Measurements from ENCODE around the gene TAAR5.
"Not testable (repeated sequence)": the region's sequence is repeated elsewhere in the genome, so short reads cannot be mapped to it uniquely, and the experiment has no call there.

TAAR5 gene, protein sequence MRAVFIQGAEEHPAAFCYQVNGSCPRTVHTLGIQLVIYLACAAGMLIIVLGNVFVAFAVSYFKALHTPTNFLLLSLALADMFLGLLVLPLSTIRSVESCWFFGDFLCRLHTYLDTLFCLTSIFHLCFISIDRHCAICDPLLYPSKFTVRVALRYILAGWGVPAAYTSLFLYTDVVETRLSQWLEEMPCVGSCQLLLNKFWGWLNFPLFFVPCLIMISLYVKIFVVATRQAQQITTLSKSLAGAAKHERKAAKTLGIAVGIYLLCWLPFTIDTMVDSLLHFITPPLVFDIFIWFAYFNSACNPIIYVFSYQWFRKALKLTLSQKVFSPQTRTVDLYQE

GRCh38 chr6:132589454-132589853 lies at the start of gene TAAR5:
TAAR5 (minus strand) TSS chr6:132589741; CDS start chr6:132589686, 55 bp downstream.
- no peak for DNase-seq

DNA sequence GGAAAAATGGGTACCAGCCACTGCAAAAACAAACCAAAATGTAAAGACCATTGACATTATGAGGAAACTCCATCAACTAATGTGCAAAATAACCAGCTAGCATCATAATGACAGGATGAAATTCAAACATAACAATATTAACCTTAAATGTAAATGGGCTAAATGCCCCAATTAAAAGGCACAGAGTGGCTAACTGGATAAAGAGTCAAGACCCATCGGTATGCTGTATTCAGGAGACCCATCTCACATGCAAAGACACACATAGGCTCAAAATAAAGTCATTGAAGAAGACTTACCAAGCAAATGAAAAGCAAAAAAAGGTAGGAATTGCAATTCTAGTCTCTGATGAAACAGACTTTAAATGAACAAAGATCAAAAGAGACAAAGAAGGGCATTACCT lies 47.6 kb upstream of the TAAR5 start:
- not testable (repeated sequence) for DNase-seq

DNA sequence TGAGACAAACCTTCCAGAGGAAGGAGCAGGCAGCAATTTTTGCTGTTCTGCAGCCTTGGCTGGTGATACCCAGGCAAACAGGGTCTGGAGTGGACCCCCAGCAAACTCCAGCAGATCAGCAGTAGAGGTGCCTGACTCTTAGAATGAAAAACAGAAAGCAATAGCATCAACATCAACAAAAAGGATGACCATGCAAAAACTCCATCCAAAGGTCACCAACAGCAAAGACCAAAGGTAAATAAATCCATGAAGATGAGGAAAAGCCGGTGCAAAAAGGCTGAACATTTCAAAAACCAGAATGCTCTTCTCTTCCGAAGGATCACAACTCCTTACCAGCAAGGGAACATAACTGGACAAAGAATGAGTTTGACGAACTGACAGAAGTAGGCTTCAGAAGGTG lies 46.4 kb upstream of the TAAR5 start:
- not testable (repeated sequence) for DNase-seq

- not testable (repeated sequence) for DNase-seq
These were observed 45.7 kb upstream of the TAAR5 start for GRCh38 chr6:132635288-132635687.

- DNase-seq, result no peak
These were observed 45.3 kb upstream of the TAAR5 start for GRCh38 chr6:132634796-132635195.

GRCh38 chr6:132633362-132633761 lies 43.8 kb upstream of the TAAR5 start:
- no peak for DNase-seq

DNA sequence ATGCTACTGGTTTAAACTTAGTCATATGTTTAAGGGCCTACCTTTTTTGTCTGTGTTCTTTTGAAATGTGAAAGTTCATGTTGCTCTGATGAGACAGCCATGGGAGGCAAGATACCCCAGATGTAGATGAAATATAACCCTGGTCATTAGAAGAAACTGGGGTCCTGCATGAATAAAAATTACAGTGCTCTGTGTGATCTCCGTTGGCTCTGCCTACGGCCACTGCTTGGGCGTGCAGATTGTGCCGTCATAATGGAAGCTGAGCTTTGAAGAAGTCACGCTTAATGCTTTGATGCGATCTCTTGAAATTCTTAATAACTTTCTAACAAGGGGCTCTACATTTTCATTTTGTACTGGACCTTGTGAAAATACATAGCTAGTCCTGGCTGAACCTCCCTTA lies 34.6 kb upstream of the TAAR5 start, which contains the start of gene TAAR2:
Gene TAAR2 (minus strand): TSS at position 101 of the 400 bp plus-strand sequence. CDS start 0 bp downstream, at position 101.
- no peak for DNase-seq

- no peak for DNase-seq
These were observed 33.7 kb upstream of the TAAR5 start for GRCh38 chr6:132623106-132623845.

- no peak for DNase-seq
These were observed 27.1 kb upstream of the TAAR5 start for GRCh38 chr6:132616677-132617076.

GRCh38 chr6:132614554-132614953 lies 25.0 kb upstream of the TAAR5 start:
- DNase-seq, result no peak

DNA sequence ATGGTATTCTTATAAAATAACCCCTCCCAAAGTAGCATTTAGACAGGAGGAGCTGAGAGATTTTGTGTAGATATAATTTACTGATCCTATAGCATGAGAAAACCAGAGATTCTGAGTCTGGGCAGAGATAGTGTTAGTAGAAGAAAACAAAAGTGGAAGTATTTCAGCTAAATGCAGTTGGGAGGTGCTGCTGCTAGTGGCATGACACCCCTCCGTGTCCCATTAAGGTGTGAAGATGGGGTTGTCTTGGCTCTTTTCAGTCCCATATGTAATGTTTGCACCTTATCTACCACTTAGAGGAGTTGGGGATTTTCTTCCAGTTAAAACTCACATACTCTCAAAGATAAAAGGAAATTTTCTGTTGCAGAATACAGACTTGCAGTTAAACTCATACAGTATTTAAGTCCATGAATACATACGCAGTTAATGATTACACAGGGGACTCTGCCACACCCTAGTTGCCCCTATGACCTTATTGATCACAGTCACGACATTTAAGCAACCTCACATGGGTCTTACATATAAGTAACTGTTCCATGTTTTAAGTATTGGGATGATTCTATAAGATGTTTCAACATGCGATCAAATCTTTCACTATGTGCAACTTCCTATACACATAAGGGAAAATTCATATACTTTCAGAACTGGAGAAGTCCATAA lies 23.0 kb upstream of the TAAR5 start:
- DNase-seq, result no peak

- no peak for DNase-seq
These were observed 22.1 kb upstream of the TAAR5 start for GRCh38 chr6:132611616-132612015.

DNA sequence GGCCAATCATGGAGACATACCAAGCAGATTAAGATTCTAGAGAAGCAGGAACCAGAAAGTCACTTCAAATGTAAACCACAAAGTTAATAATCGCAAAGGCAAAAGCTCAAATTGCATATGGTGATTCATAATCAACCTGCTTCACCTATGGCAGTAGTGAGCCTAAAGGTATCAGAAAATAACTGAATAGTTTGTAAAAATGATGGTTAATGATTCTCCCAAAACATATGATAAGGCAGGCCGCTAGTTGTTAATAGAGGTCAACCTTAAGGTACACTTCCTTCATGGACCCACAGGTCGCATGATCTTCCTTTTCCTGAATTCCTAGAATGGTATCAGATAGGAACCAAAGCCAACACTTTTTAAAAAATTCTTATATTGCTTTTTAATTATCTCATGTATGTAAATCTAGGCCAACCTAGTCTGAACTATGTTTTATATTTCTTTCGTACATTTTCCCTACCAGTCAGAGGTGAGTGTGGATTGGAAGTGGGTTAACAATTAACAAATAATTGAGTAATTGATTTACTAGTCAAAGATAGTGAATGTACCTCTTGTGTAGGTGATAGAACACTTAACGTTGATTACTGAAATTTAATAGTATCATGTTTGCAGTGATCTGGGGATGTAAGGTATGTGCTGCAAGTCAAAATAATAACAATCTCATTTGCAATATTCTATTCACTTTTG lies 18.1 kb upstream of the TAAR5 start:
- DNase-seq, result no peak

GRCh38 chr6:132604635-132605152 lies 15.2 kb upstream of the TAAR5 start:
- no peak for DNase-seq

DNA sequence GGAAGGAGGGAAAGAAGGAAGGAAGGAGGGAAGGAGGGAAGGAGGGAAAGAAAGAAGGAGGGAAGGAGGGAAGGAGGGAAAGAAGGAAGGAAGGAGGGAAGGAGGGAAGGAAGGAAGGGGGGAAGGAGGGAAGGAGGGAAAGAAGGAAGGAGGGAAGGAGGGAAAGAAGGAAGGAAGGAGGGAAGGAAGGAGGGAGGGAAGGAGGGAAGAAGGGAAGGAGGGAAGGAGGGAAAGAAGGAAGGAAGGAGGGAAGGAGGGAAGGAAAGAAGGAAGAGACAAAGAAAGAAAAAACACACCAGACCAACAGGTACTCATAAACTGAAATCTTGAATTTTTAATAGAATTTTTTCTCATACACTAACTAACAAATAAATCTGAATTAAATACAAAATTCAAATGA lies 11.4 kb upstream of the TAAR5 start:
- not testable (repeated sequence) for DNase-seq

GRCh38 chr6:132598473-132598872 lies 8.9 kb upstream of the TAAR5 start:
- DNase-seq, result peak in 1 of 2 experiments; percentile 20

- DNase-seq, result no peak
These were observed 6.7 kb upstream of the TAAR5 start for GRCh38 chr6:132596201-132596600.

GRCh38 chr6:132592855-132593254 lies 3.3 kb upstream of the TAAR5 start:
- no peak for DNase-seq

GRCh38 chr6:132590362-132590761 lies 821 bp upstream of the TAAR5 start:
- peak in 1 of 2 experiments; percentile 6 for DNase-seq

- no peak for DNase-seq
These were observed 2.1 kb downstream of the TAAR5 start for GRCh38 chr6:132587424-132587823.

DNA sequence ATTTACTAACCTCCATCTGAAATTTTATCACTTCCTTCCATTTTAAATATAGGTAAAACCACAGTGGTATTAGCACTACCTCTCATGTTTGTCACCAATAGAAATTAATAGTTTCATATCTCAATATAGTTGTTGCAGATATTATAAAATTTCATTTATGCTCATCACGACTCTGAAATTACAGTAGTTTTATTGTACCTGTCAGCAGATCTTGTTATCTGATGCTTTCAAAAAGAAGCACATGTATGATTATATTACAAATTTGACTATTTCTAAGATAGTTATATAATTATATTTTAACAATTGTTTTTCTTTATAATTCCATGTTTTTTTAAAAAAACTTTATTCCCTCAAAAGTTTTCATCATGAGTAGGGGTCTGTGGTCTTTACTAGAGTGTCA lies 4.8 kb downstream of the TAAR5 start:
- DNase-seq, result no peak

DNA sequence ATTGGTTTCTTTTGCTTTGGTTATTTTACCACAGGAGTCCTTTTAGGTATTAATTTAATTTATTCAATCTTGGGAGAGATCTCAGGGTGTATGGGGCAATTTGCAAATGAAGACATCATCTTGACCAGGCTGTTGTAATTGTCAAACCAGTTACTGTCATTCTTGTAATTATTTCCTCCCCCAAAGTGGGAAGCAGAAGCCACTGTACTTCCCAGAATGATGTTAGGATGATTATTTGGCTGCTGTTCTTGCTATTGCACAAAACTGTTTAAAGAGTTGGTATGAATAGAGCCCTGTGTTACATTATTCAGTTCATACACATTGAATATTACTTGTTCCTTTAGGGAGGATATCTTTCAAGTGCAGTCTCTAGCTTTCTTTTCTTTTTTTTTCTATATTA lies 17.8 kb downstream of the TAAR5 start:
- no peak for DNase-seq
